ENCODE measurements around the gene ADAM12.

GRCh38 chr10:126233182-126234148 lies 154.8 kb downstream of the ADAM12 start:
- no peak for TF ChIP-seq ELF4 (IDR thresholded peaks at IDR 0.05)
- TF ChIP-seq LEF1 (IDR thresholded peaks at IDR 0.05; ENCODE audit: borderline replicate concordance): no peak
- no peak for TF ChIP-seq BHLHE40 (IDR thresholded peaks at IDR 0.05; ENCODE audit: borderline replicate concordance)
- TF ChIP-seq FOXK2 (IDR thresholded peaks at IDR 0.05): no peak
